Pancreas (tissue), 10 donors: Measurements from ENCODE around the gene SNX14. TPM values are rescaled to one million over a fixed set of nuclear protein-coding genes. Genes with fewer than 3 reads are reported as not detected.
A peak's percentile ranks its signal among the peaks of the same experiment; 100 is the strongest.

Experiments
- ATAC-seq, 4 donors: fragments of 200-7000 bp; cut with Tn5 transposase; one replicate each; pipeline versions ENCODE4 v1.8.0 to v1.9.1; 2020; ENCODE audit warnings: mild to moderate bottlenecking in 4 of 4, moderate library complexity in 4 of 4
- DNase-seq, 6 donors: peaks; one replicate each; pipeline ENCODE4 v3.0.0-alpha.2; 2020
- FAIRE-seq: peaks from 2 replicates; lab custom pipeline; 2012; peaks lifted over from hg19 to GRCh38; lab: Jason Lieb, UNC
- H3K27ac ChIP-seq, 4 donors: fragments of 200-600 bp; sonication (generic); 1 replicate in 3 of 4; 2 replicates in 1 of 4; pipeline versions ENCODE4 v1.5.0 to v1.8.0; 2020
- H3K27me3 ChIP-seq, 4 donors: fragments of 200-600 bp; one replicate each; pipeline ENCODE4 v1.8.0; 2021
- H3K36me3 ChIP-seq, 3 donors: fragments of 200-600 bp; sonication (generic) in 1 of 3; one replicate each; pipeline versions ENCODE4 v1.5.0 to v1.8.0; 2020 to 2021
- H3K4me1 ChIP-seq, 3 donors: fragments of 200-600 bp; one replicate each; pipeline ENCODE4 v1.8.0; 2021
- H3K4me3 ChIP-seq, 4 donors: fragments of 200-600 bp; sonication (generic) in 2 of 4; one replicate each; pipeline versions ENCODE4 v1.5.0 to v1.8.0; 2020 to 2021
- H3K9me3 ChIP-seq, 4 donors: fragments of 200-600 bp; one replicate each; pipeline ENCODE4 v1.8.0; 2021
- WGBS, 2 donors: extraction: QIAGEN DNeasy Blood & Tissue Kit; methylation state at CpG; one replicate each; pipeline ENCODE4 v1.1.7; 2013; 5-methylcytosine and 5-hydroxymethylcytosine counted together
- intact Hi-C, 3 donors: fragments of 100-400 bp; cut with DNase I; formaldehyde crosslinking; loops; one replicate each; pipeline versions ENCODE4 v1.11.1 to v1.14.2; 2022
- polyA plus RNA-seq, 2 donors: library from polyadenylated mRNA; stranded (reverse); fragments of 200-250 nt; gene quantifications; one replicate each; pipeline ENCODE4 v1.2.3, GENCODE V29; 2013
- total RNA-seq, 6 donors: library from RNA; stranded (reverse); fragmentation: NEBNext Ultra II Directional in 4 of 6; extraction: Animal tissue kit (Norgen Biotek cat#: 25700) in 4 of 6; gene quantifications; one replicate each; pipeline versions ENCODE4 v1.2.1 to v1.2.4, GENCODE V29; 2021 to 2023
- TF ChIP-seq, protein P1 (sequence below), 4 donors: fragments of 200-600 bp; sonication (generic) in 3 of 4; IDR thresholded peaks; one replicate each; pipeline versions ENCODE4 v1.5.0 to v1.8.0; 2021; ENCODE audit warnings: antibody characterized with exemption in 4 of 4
- donor health status: healthy with polysubstance abuse.
- donor health status: DM: no; HTN: no; CAD: no; lungs with moderate emphysema.
- donor health status: DM: no; HTN: no; CAD: no.
- donor health status: control.
- donor health status: control.
- donor health status: Bipolar disorder and iron deficiency.
- donor health status: DM: yes; HTN: yes; CAD: no.
- donor health status: DM: no; HTN: no; CAD: no.
- donor health status: DM: no; HTN: no; CAD: no.
- donor health status: DM: yes; HTN: yes; CAD: no.

SNX14 gene
- total and polyA plus RNA-seq, 8 donors = 30.0 to 85.6 (median 36.9) TPM

DNA sequence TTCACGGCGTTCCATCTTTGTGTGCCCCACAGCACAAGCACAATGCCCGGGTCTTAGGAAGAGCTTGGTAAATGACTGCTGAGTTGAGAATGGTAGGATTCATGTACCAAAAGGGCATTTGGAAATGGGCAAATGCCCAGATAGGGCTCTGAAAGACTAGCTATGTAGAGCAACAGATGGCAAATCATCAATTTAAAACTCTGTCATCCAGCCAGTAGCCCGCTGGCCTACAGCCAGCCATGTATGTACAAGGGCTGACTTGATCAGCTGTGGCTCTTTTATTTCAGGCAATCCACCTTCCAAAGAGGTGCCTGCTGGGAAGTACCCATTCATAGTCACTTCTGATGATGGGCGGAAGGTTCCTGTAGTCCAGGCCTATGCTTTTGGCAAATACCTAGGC, 108.7 kb downstream of the SNX14 start:
- DNase-seq = no peak
- Histone ChIP-seq H3K27me3 (no peaks in the 10 kb centered on the region), H3K27ac (no peak overlapping the region), H3K4me3 (no peak overlapping the region), H3K9me3 (no peaks in the 10 kb centered on the region), H3K36me3 (no peaks in the 10 kb centered on the region), H3K4me1 (no peaks in the 10 kb centered on the region)
- TF ChIP-seq, protein P1, sequence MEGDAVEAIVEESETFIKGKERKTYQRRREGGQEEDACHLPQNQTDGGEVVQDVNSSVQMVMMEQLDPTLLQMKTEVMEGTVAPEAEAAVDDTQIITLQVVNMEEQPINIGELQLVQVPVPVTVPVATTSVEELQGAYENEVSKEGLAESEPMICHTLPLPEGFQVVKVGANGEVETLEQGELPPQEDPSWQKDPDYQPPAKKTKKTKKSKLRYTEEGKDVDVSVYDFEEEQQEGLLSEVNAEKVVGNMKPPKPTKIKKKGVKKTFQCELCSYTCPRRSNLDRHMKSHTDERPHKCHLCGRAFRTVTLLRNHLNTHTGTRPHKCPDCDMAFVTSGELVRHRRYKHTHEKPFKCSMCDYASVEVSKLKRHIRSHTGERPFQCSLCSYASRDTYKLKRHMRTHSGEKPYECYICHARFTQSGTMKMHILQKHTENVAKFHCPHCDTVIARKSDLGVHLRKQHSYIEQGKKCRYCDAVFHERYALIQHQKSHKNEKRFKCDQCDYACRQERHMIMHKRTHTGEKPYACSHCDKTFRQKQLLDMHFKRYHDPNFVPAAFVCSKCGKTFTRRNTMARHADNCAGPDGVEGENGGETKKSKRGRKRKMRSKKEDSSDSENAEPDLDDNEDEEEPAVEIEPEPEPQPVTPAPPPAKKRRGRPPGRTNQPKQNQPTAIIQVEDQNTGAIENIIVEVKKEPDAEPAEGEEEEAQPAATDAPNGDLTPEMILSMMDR (IDR thresholded peaks at IDR 0.05) = no peak
- intact Hi-C loops = loop anchor here (5.0 to 10.0 kb wide), 2 partner anchors 130 to 133 kb away; no protein-coding TSS in a partner anchor
- no peak for FAIRE-seq
- no peak for ATAC-seq
- 80 to 92% methylated on average over 5 of the region's 5 CpGs for WGBS, 2 donors

DNA sequence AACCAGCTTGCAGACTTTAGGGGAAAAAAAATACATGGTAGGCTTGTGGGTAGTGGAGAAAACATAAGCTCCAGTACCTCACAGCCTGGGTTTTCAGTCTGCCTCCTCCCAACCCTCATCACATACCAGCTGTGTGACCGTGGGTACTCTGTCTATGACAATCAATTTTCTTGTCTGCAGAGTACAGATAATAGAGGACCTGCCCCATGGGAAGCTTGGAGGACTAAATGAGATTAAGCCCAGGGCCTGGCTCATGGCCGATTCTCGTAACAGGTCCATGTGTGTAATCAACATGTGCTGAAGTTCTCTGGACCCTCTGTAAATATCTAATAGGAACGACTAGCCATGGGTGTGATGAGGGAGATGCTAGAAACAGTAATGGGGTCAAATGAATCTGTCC, 109.8 kb downstream of the SNX14 start:
- H3K27me3 ChIP-seq = no peaks in the 10 kb centered on the region
- intact Hi-C loops = loop anchor here (5.0 to 10.0 kb wide), 2 partner anchors 129 to 132 kb away; no protein-coding TSS in a partner anchor
- H3K9me3 ChIP-seq = no peaks in the 10 kb centered on the region
- no peak overlapping the region for H3K4me3 ChIP-seq
- no peak for ATAC-seq
- no peak for DNase-seq
- no peaks in the 10 kb centered on the region for H3K36me3 ChIP-seq
- FAIRE-seq = no peak
- no peaks in the 10 kb centered on the region for H3K4me1 ChIP-seq
- no peak overlapping the region for H3K27ac ChIP-seq
- TF ChIP-seq, protein P1 (IDR thresholded peaks at IDR 0.05) = no peak
- WGBS, 2 donors = 23 to 25% methylated on average over 4 of the region's 4 CpGs

DNA sequence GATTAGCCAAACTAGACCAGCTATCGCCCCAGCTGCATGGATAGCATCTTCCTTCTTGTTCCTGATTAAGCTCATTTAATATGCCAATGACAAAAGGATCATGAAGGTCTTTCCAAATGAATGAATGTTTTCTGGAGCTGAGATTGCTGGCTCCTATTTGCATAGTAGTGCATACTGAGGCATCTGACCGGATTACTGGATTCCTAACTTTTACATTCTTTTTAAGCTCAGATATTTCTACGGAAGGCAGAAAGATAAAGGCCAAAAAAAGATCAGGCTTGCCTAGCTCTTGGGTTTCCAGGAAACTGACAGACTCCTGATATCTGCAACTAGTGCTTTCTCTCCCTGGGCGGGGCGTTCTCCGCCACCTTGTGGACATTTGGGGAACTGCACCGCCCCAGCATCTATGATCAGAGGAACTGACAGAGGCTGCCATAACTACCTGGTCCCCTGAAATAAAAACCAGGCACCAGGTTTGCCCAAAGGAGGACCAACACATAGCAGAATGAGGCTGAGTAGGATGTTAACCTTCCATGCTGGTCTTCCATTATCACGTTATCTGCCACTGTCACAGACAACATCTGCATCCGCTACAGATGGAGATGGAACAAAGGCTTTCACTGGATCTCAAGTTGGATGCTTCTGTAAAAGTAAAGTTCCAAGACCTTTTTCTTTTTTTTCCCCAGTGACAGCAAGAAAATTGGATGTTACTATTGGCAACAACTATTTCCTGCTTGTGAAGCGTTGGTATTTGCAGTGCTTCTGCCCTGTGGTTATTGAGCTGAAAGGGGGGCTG, 110.6 kb downstream of the SNX14 start:
- TF ChIP-seq, protein P1 (IDR thresholded peaks at IDR 0.05) = peak; percentile 99 to 100 (median 100)
- intact Hi-C loops = loop anchor here (5.0 to 10.0 kb wide), 2 partner anchors 128 to 131 kb away; no protein-coding TSS in a partner anchor
- ATAC-seq (peak; percentile 97 to 100 (median 98)), DNase-seq (peak; percentile 44 to 97 (median 83)), FAIRE-seq (no peak)
- Histone ChIP-seq H3K9me3 (no peaks in the 10 kb centered on the region), H3K36me3 (no peaks in the 10 kb centered on the region), H3K27me3 (no peaks in the 10 kb centered on the region), H3K27ac (no peak overlapping the region), H3K4me1 (no peaks in the 10 kb centered on the region), H3K4me3 (no peak overlapping the region)
- 19 to 24% methylated on average over 10 of the region's 10 CpGs for WGBS, 2 donors

DNA sequence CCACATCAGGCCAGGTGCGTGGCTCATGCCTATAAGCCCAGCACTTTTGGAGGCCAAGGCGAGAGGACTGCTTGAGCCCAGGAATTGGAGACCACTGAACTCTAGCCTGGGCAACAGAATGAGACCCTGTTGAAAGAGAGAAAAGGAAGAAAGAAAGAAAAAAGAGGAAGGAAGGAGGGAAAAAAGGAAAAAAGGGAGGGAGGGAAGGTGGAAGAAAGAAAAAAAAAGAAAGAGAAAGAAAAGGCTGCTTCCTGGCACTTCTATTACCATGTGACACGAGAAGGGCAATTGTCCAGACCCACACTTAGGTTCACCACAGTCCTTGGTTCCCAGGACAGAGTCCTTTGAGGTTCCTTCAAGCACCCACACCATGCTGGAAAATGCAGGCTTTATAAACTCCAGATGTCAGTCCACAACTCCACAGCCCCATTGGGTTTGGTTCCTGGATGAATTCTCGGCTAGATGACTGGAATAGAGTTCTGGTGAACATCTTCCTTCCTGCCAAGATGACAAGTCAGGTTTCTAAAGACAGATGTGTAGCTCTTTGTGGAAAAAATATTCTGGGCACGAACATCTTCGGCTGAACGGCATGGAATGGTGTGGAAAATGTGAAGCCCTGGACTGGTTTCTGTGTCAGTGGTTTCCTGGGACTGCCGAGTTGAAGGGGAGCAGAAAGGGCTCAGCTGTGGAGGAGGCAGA, 111.3 kb downstream of the SNX14 start:
- ATAC-seq (peak; percentile 30 to 32 (median 31)), DNase-seq (no peak), FAIRE-seq (no peak)
- TF ChIP-seq, protein P1 (IDR thresholded peaks at IDR 0.05) = no peak
- no peaks in the 10 kb centered on the region for H3K9me3 ChIP-seq
- intact Hi-C loops = loop anchor here (5.0 to 10.0 kb wide), 2 partner anchors 128 to 130 kb away; no protein-coding TSS in a partner anchor
- H3K4me1 ChIP-seq = no peaks in the 10 kb centered on the region
- H3K4me3 ChIP-seq = no peak overlapping the region
- 65 to 84% methylated on average over 8 of the region's 8 CpGs for WGBS, 2 donors
- H3K27me3 ChIP-seq = no peaks in the 10 kb centered on the region
- no peak overlapping the region for H3K27ac ChIP-seq
- no peaks in the 10 kb centered on the region for H3K36me3 ChIP-seq
